HG03469 (cell line): Measurements from ENCODE around the gene PLPPR3.

Experiments used
- ATAC-seq: cut with Tn5 transposase; IDR thresholded peaks from one replicate; pipeline ENCODE4 v1.9.1; 2021; ENCODE audit warnings: mild to moderate bottlenecking, moderate library complexity, moderate number of reproducible peaks; ENCODE audit not compliant: unreplicated experiment

Gene PLPPR3

DNA sequence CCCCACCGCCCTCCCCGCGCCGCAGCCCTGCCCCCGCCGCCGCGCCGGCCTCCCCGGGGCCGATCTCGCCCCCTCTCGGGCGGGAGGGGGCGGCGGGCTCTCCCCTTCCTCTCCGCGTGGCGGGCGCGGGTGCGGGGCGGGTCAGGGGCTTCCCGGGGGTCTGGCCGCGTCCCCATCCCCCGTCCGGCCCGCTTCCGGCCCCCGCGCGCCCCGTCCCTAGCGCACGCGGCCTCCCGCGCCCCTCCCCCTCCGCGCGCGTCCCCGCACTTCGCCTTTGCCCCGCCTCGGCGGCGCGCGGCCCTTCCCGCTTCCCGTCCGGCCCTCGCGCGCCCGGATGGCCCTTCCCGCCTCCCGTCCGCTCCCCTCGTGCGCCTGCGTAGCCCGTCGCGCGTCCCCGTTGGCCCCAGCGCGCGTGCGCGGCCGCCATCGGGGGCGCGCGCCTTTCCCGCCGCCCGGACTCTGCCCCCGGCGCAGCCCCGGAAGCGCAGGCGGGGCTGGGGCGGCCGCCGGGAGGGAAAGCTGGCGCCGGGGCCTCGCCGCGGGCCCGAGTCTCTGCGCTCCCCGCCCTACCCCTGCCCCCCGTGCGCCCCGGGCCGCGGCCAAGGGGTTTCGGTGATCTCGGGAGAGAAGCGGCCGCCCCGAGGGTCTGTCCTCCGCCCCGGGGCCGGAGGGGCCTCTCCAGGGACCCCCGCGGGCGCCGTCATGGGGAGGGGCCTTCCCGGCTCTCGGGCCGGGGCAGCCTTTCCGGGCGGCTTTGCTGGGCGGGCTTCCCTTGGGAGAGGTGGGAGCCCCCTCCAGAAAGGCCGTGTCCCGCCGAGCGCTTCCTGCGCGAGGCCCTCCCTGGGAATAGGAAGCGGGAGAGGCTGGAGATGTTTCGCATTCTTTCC, 24.0 kb downstream of the PLPPR3 start:
- peak; percentile 24 for ATAC-seq

DNA sequence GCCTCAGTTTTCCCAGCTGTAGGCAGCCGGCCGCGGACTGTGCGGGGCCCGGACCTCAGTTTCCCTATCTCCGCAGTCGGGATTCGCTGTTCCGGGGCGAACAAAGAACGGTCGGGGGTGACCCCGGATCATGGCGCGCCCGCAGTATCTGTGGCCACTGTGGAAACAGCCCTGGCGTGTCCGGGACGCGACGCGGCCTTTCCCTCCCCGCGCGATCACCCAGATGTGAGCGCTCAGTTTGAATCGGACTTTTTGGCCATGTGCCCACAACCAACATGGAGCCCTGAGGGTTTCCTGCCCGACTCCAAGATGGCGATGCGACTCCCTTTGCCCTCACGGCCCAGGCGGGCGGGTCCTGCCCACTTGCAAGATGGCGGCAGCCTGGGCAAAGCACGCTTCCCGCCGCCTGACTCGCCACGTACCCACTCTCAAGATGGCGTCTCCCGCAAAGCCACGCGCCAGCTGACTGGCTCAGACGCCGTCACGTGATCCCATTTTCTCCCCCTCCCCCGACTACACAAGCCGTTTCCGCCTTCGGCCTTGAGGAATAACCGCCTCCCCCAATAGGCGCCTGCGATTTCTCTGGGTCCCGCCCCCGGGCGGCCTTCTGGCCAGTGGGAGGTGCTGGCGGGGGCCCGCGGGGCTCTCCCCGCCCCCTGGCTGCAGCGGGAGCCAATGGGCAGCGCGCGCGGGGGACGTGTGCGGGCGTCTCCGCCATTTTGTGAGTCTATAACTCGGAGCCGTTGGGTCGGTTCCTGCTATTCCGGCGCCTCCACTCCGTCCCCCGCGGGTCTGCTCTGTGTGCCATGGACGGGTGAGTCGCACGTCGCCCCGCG, 24.8 kb downstream of the PLPPR3 start, which contains the start of gene PTBP1:
Gene PTBP1, plus strand, starts transcription at position 761 of the 836 bp plus-strand sequence. Its CDS starts 46 bp downstream, at position 807.
- peak; percentile 58 for ATAC-seq

- ATAC-seq, result no peak
Observed at GRCh38 chr19:795691-796581, 25.8 kb downstream of the PLPPR3 start.

- ATAC-seq, result no peak
Observed at GRCh38 chr19:795073-795611, 26.6 kb downstream of the PLPPR3 start.

DNA sequence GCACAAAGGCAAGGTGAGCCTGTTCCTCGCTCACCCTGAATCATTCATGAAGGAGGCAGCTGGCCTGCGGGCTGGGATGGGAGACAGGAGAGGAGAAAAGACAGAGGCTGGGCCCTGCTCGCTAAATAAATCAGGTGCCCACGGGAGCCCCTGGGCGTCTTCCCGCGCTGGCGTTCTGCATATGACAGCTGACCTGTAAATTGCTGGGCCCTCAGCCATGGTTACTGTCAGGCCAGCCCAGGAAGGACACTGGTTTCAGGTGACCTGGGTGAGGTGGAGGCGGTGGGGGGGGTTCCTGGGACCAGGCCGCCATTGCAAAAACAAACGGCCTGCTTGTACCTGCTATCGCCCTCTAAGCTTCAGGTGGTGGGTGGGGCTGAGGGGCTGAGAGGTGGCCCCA, 27.9 kb downstream of the PLPPR3 start:
- no peak for ATAC-seq

DNA sequence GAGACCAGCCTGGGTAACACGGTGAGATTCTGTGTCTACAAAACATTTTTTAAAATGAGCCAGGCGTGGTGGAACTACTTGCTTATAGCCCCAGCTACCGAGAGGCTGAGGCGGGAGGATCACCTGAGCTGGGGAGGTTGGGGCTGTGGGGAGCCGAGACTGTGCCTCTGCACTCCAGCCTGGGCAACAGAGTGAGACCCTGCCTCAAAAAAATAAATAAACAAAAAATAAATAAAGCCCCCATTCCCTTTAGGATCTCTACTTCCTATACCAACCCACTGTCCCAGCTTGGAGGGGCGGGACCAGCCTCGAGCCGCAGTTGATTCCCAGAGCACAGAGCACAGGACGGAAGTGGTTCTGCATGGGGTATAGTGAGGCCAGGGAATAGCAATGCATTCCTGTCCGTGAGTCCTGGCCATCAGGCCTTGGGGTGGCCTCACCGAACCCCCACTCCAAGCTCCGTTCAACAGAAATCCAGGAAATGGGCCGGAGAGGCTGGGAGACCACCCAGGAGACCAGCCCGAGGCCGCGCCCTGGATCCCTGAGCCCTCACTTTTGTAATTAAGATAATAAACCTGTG, 29.4 kb downstream of the PLPPR3 start:
- no peak for ATAC-seq

GRCh38 chr19:791567-792305, 30.0 kb downstream of the PLPPR3 start:
- no peak for ATAC-seq

DNA sequence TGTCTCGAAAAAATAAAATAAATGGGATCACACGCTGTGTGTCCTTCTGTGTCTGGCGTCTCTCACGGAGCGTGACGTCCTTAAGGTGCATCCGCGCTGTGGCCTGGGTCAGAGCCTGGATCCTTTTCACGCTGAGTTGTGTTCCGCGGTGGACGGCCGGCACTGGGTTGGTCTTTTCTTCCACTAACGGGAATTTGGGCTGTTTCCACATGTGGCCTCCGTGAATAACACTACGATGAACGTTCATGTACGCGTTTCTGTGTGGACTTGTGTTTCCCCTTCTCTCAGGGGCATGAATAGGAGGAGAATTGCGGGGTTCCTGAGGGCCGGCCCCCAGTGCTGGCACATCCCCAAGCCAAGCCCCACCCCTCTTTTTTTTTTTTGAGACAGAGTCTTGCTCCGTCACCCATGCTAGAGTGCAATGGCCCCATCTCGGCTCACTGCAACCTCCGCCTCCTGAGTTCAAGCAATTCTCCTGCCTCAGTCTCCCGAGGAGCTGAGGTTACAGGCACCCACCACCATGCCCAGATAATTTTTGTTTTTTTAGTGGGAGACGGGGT, 30.7 kb downstream of the PLPPR3 start:
- ATAC-seq, result no peak

DNA sequence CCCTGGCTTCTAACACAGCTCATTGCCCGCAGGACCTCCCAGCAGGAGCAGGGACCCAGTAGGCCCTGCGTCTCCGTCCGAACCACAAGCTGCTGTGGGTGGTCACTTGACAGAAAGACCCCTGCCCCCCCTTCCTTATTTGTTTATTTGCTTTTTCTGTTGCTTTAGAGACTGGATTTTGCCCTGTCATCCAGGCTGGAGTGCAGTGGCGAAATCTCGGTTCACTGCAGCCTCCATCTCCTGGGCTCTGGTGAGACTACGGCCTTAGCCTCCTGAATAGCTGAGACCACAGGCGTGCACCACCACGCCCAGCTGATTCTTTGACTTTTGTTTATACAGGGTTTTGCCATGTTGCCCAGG, 32.1 kb downstream of the PLPPR3 start:
- no peak for ATAC-seq

DNA sequence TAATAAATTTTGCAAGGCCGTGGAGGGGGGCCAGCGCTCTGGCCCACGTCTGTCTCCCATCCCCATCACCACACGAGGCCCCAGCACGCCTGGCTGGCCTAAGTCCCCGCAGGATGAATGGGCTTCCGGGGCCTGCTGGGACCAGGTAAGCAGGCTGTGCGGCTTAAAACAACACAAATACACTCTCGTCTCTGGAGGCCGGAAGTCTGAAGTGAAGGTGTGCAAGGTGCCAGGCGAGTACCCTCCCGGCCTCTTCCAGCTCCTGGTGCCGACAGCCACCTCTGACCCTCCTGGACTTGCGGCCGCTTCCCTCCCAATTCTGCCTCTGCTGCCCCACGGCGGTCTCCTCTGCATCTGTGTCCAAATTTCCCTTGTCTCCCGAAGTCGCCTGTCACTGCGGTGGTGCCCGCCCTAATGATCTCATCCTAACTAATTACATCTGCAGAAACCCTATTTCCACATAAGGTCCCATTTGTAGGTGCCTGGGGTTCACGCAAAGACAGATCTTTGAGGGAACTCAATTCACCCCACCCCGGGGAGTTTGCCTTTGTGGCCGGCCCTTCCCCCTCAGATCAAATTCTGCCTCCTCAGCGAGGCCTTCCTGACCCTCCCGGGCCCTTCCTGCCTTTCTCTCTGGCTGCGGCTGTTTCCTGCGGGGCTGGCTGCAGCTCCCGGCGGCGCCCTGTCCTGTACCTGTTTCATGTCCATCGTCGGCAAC, 32.6 kb downstream of the PLPPR3 start:
- no peak for ATAC-seq

GRCh38 chr19:788686-788982, 33.1 kb downstream of the PLPPR3 start:
- ATAC-seq, result no peak

DNA sequence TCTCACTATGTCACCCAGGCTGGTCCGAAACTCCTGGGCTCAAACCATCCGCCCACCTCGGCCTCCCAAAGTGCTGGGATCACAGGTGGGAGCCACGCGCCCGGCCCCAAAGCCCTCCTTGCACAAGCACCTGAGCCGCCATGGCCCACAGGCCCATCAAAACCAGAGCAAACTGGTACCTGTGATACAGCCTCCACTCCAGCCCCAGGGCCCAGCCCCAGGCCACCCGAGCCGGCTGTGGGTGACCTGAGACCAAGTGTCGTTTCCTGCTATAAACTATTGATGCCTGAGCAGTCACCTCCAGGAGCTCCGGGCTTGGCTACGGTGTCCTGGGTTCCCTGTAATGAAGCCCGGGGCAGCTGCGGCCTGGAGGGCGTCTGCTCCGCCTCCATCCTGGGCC, 34.2 kb downstream of the PLPPR3 start:
- ATAC-seq, result no peak

DNA sequence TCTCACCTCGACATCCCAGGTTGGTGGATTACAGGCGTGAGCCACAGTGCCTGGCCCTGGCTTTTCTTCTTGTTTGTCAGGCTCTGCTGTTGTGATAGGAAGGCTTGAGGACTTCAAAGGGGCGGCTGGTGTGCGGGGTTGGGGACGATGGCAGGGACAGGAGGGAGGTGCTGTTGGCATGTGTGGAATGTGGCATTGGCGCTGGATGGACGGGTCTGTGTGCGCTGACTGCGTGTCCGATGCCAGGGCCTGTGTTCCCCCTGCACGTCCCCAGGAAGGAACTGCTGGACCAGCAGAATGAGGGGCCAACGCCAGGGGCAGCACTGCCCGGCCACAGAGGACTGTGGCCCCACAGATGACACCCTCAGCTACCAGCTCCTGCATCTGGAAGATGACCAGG, 37.2 kb downstream of the PLPPR3 start:
- no peak for ATAC-seq

DNA sequence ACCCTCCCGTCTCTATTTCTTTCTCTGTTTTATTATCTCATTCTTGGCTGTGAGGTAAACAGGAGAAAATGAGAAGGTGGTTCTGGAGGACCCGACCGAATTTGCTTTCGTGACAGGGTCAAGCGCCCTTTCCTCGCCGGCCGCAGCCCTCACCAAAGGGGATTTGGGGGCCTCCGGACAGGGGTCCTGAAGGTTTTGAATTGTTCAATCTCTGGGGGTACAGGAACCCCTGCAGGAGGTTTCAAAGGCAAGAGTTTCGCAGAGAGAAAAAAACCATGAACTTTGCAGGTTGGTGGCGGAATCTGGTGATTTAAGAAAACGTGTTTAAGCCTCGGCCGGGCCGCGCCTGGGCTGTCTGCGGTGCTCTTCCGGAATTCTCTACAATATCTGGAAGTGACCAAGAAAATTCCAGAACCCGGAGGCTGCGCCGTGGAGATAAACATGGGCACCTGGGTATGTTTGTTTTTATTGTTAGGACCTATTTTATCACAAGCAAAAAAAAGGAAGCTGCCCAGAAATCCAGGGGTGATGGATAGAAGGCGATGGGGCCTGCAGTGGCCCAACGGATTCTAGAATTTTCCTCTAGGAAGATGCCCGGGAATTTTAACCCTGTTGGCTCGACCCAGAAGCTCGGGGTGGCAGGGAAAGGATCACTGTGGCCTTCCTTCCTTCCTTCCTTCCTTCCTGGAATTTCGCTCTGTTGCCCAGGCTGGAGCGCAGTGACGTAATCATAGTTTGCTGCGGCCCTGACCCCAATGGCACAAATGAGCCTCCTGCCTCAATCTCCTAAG, 38.7 kb downstream of the PLPPR3 start:
- no peak for ATAC-seq

GRCh38 chr19:782185-782877, 39.4 kb downstream of the PLPPR3 start:
- no peak for ATAC-seq

DNA sequence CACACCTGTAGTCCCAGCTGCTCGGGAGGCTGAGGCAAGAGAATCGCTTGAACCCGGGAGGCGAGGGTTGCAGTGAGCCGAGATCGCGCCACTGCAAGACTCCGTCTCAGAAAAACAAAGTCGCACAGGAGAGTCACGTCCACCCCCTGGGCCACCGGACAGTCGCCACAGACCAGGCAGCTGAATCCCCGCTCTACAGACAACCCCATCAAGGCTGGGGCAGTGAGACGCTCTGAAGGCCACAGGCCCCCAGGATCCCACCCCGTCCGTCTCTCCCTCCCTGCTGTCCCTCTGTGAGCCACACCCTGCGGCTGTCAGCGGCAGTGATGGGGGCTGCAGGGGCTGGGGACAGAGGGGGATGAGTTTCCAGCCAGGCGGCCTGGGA, 40.0 kb downstream of the PLPPR3 start:
- ATAC-seq, result no peak

- no peak for ATAC-seq
Observed at GRCh38 chr19:780935-781334, 40.8 kb downstream of the PLPPR3 start.
